NCI-H1694 (cell line): ENCODE data around the gene RAB3GAP2.
"Not testable (repeated sequence)": the region's sequence is repeated elsewhere in the genome, so short reads cannot be mapped to it uniquely, and the experiment has no call there.

Experiments
- DNase-seq: peaks from one replicate; lab custom pipeline; 2025; lab: John Stamatoyannopoulos, UW

Gene RAB3GAP2

GRCh38 chr1:220283625-220284024 is 11.4 kb upstream of the RAB3GAP2 start:
- DNase-seq = no peak

GRCh38 chr1:220281159-220281574 is 8.9 kb upstream of the RAB3GAP2 start:
- DNase-seq = peak; percentile 52

GRCh38 chr1:220280249-220280648 is 8.0 kb upstream of the RAB3GAP2 start:
- no peak for DNase-seq

GRCh38 chr1:220278991-220279390 is 6.7 kb upstream of the RAB3GAP2 start:
- no peak for DNase-seq

- DNase-seq = no peak
Observed at GRCh38 chr1:220275430-220275829, 3.2 kb upstream of the RAB3GAP2 start.

GRCh38 chr1:220274251-220274855 is 2.1 kb upstream of the RAB3GAP2 start:
- no peak for DNase-seq

- DNase-seq = no peak
Observed at GRCh38 chr1:220272841-220273090, 513 bp upstream of the RAB3GAP2 start.

- DNase-seq = no peak
Observed at GRCh38 chr1:220271706-220272046, 577 bp downstream of the RAB3GAP2 start.

- DNase-seq = no peak
Observed at GRCh38 chr1:220269036-220269435, 3.2 kb downstream of the RAB3GAP2 start.

- no peak for DNase-seq
Observed at GRCh38 chr1:220267630-220268029, 4.6 kb downstream of the RAB3GAP2 start.

- DNase-seq = not testable (repeated sequence)
Observed at GRCh38 chr1:220260228-220260627, 12.0 kb downstream of the RAB3GAP2 start.

- DNase-seq = not testable (repeated sequence)
Observed at GRCh38 chr1:220259756-220260155, 12.5 kb downstream of the RAB3GAP2 start.

- not testable (repeated sequence) for DNase-seq
Observed at GRCh38 chr1:220256194-220256593, 16.1 kb downstream of the RAB3GAP2 start.

GRCh38 chr1:220255204-220255603 is 17.0 kb downstream of the RAB3GAP2 start:
- DNase-seq = no peak

- not testable (repeated sequence) for DNase-seq
Observed at GRCh38 chr1:220253290-220253689, 19.0 kb downstream of the RAB3GAP2 start.

GRCh38 chr1:220251272-220251671 is 21.0 kb downstream of the RAB3GAP2 start:
- DNase-seq = no peak

- no peak for DNase-seq
Observed at GRCh38 chr1:220250681-220251080, 21.6 kb downstream of the RAB3GAP2 start.

- no peak for DNase-seq
Observed at GRCh38 chr1:220249522-220249921, 22.7 kb downstream of the RAB3GAP2 start.

GRCh38 chr1:220248715-220249265 is 23.5 kb downstream of the RAB3GAP2 start:
- not testable (repeated sequence) for DNase-seq

GRCh38 chr1:220245900-220246299 is 26.4 kb downstream of the RAB3GAP2 start:
- DNase-seq = not testable (repeated sequence)

GRCh38 chr1:220243947-220244346 is 28.3 kb downstream of the RAB3GAP2 start:
- no peak for DNase-seq

GRCh38 chr1:220241072-220241663 is 31.1 kb downstream of the RAB3GAP2 start:
- DNase-seq = no peak

- DNase-seq = no peak
Observed at GRCh38 chr1:220239966-220240365, 32.3 kb downstream of the RAB3GAP2 start.

- no peak for DNase-seq
Observed at GRCh38 chr1:220239213-220239612, 33.0 kb downstream of the RAB3GAP2 start.
